Ascending aorta (tissue), 2 donors: ENCODE results near the gene TMEM88. TPM values are rescaled to one million over a fixed set of nuclear protein-coding genes. Genes with fewer than 3 reads are reported as not detected.

Experiments used
- DNase-seq, 2 donors: peaks; one replicate each; pipeline ENCODE4 v3.0.0-alpha.2; 2019; ENCODE audit warnings: low spot score in 2 of 2
- H3K27ac ChIP-seq, 2 donors: fragments of 200-600 bp; sonication (generic); one replicate each; pipeline ENCODE4 v1.5.1; 2016 to 2017; ENCODE audit warnings: mild to moderate bottlenecking in 1 of 2
- H3K27me3 ChIP-seq: fragments of 200-600 bp; sonication (generic); one replicate; pipeline ENCODE4 v1.5.1; 2017
- H3K36me3 ChIP-seq, 2 donors: fragments of 200-600 bp; sonication (generic); one replicate each; pipeline ENCODE4 v1.5.1; 2016
- H3K4me1 ChIP-seq, 2 donors: fragments of 200-600 bp; sonication (generic); one replicate each; pipeline ENCODE4 v1.5.1; 2016 to 2017; ENCODE audit warnings: mild to moderate bottlenecking in 1 of 2
- H3K4me3 ChIP-seq, 2 donors: fragments of 200-600 bp; sonication (generic); one replicate each; pipeline ENCODE4 v1.5.1; 2016 to 2017; ENCODE audit warnings: mild to moderate bottlenecking in 1 of 2
- H3K9me3 ChIP-seq, 2 donors: fragments of 200-600 bp; sonication (generic); one replicate each; pipeline ENCODE4 v1.5.1; 2016
- intact Hi-C: fragments of 100-400 bp; cut with DNase I; formaldehyde crosslinking; loops from one replicate; pipeline ENCODE4 v1.15.1; 2023
- total RNA-seq: library from RNA; depleted of rRNA; stranded (reverse); fragments of >200 nt; gene quantifications from one replicate; pipeline ENCODE4 v1.1.0, GENCODE V29; 2016
- TF ChIP-seq, protein P1 (sequence below), 3 experiments: fragments of 200-600 bp in 2 of 3; fragments of 450-650 bp in 1 of 3; sonication (generic) in 2 of 3; IDR thresholded peaks; one replicate each; pipeline ENCODE4 v1.5.1; 2016 to 2019; ENCODE audit warnings: antibody characterized with exemption in 3 of 3, mild to moderate bottlenecking in 1 of 3, moderate library complexity in 1 of 3

Gene TMEM88
- total RNA-seq, 1 donor from 2014 or later, result 223 TPM

DNA sequence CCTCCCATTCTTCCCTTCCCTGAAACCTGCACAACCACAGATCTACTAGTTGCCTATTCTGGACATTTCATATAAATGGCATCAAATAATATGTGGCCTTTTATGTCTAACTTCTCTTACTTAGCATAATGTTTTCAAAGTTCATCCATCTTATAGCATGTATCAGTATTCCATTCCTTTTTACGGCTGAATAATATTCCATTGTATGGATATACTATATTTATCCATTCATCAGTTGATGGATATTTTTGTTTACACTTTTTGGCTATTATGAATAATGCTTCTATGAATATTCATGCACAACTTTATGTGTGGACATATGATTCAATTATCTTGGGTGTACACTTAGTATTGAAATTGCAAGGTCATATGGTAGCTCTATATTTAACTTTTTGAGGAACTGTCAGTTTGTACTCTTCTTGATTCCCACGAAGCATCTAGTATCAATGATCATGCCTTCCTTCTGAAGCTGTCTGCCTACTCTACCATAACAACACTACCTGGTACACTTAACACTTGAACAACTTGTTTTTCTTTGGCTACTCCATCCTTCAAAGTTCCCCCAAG is 21.0 kb downstream of the TMEM88 start:
- intact Hi-C loops, result no loop called here
- Histone ChIP-seq H3K4me1 (no peaks in the 10 kb centered on the region), H3K9me3 (no peaks in the 10 kb centered on the region), H3K4me3 (no peak overlapping the region), H3K27me3 (no peaks in the 10 kb centered on the region), H3K36me3 (peaks cover 0 to 6% of the 10 kb centered on the region in 2 donors), H3K27ac (no peak overlapping the region)
- TF ChIP-seq, protein P1, sequence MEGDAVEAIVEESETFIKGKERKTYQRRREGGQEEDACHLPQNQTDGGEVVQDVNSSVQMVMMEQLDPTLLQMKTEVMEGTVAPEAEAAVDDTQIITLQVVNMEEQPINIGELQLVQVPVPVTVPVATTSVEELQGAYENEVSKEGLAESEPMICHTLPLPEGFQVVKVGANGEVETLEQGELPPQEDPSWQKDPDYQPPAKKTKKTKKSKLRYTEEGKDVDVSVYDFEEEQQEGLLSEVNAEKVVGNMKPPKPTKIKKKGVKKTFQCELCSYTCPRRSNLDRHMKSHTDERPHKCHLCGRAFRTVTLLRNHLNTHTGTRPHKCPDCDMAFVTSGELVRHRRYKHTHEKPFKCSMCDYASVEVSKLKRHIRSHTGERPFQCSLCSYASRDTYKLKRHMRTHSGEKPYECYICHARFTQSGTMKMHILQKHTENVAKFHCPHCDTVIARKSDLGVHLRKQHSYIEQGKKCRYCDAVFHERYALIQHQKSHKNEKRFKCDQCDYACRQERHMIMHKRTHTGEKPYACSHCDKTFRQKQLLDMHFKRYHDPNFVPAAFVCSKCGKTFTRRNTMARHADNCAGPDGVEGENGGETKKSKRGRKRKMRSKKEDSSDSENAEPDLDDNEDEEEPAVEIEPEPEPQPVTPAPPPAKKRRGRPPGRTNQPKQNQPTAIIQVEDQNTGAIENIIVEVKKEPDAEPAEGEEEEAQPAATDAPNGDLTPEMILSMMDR (IDR thresholded peaks at IDR 0.05), result no peak
- no peak for DNase-seq

GRCh38 chr17:7878234-7878633 is 23.4 kb downstream of the TMEM88 start:
- Histone ChIP-seq H3K9me3 (no peaks in the 10 kb centered on the region), H3K4me1 (no peaks in the 10 kb centered on the region), H3K4me3 (no peak overlapping the region), H3K36me3 (peaks cover 0 to 6% of the 10 kb centered on the region in 2 donors), H3K27me3 (no peaks in the 10 kb centered on the region), H3K27ac (no peak overlapping the region)
- intact Hi-C loops, result no loop called here
- DNase-seq, result no peak
- TF ChIP-seq, protein P1 (IDR thresholded peaks at IDR 0.05), result no peak

- no peak for DNase-seq
- no peaks in the 10 kb centered on the region for H3K27me3 ChIP-seq
- intact Hi-C loops, result no loop called here
- peaks cover 0 to 6% of the 10 kb centered on the region in 2 donors for H3K36me3 ChIP-seq
- TF ChIP-seq, protein P1 (IDR thresholded peaks at IDR 0.05), result no peak
- no peaks in the 10 kb centered on the region for H3K9me3 ChIP-seq
- H3K4me1 ChIP-seq, result peaks cover 0 to 4% of the 10 kb centered on the region in 2 donors
- H3K4me3 ChIP-seq, result no peak overlapping the region
- H3K27ac ChIP-seq, result no peak overlapping the region
Observed at GRCh38 chr17:7880076-7880868, 25.4 kb downstream of the TMEM88 start.

DNA sequence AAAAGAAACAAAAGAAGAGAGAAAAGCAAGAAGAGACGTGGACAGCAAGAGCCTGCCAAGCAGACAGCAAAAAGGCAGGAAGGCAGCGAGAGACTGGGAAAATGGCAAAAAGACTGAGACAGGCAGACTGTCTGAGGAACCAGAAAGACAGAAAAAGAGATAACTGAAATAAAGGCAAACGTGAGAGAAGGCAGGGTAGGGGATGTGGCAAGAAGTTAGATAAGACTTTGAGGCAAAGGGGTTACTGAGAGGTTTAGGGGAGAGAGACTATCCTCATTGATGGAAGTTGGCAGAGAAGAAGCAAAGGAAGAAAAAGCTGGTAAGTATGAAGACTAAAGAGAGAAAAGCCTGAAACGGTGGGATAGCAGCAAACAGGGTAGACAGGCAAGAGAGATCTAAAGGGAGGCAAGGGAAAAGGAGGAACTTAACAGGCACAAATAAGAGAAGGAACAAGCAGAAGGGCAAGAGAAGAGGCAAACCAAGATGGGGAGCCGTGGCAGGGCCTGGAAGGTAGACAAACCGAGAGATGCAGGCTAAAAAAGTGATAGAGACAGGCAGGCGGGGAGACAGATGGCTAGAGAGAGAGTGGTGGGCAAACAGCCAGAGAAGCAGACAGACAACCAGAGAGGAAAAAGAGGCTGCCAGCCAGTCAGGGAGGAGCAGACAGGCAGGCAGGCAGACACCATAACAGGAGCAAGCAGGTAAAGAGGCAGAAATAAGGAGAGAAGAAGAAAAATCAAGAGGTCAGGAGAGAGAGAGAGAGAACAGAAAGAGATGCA is 26.6 kb downstream of the TMEM88 start:
- DNase-seq, result no peak
- Histone ChIP-seq H3K4me1 (peaks cover 0 to 4% of the 10 kb centered on the region in 2 donors), H3K9me3 (no peaks in the 10 kb centered on the region), H3K27me3 (no peaks in the 10 kb centered on the region), H3K36me3 (peaks cover 0 to 6% of the 10 kb centered on the region in 2 donors), H3K27ac (no peak overlapping the region), H3K4me3 (no peak overlapping the region)
- TF ChIP-seq, protein P1 (IDR thresholded peaks at IDR 0.05), result no peak
- intact Hi-C loops, result no loop called here

DNA sequence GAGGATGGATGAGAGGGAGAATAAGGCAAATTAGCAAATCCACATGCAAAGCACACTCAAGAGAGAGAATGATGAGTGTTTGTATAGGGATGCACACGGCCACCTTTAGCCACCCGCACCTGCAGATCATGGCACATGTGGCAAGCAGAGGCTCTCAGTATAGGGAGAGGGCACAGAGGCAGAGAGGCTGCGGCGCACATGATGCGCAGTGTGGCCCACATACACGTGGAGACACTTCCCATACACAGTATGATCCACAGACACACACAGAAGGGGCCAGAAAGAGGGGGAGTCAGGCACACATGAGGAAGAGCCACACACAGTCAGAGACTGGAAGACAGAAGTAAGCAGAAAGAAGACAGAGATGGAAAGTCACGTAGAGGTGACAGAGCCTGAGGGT is 27.2 kb downstream of the TMEM88 start:
- H3K27ac ChIP-seq, result no peak overlapping the region
- TF ChIP-seq, protein P1 (IDR thresholded peaks at IDR 0.05), result no peak
- H3K9me3 ChIP-seq, result no peaks in the 10 kb centered on the region
- no peak for DNase-seq
- H3K4me3 ChIP-seq, result no peak overlapping the region
- no peaks in the 10 kb centered on the region for H3K27me3 ChIP-seq
- H3K36me3 ChIP-seq, result peaks cover 0 to 6% of the 10 kb centered on the region in 2 donors
- intact Hi-C loops, result no loop called here
- H3K4me1 ChIP-seq, result peaks cover 0 to 4% of the 10 kb centered on the region in 2 donors
